PC-3 (cell line): Measurements from ENCODE around the gene TRIM68. TPM values are rescaled to one million over a fixed set of nuclear protein-coding genes. Genes with fewer than 3 reads are reported as not detected.

Experiments
- ATAC-seq: fragments of 200-7000 bp; cut with Tn5 transposase; 2 replicates; pipeline ENCODE4 v1.9.1; 2020; ENCODE audit warnings: mild to moderate bottlenecking, moderate library complexity
- BruUV-seq: library from RNA; stranded (reverse); fragments of 400-500 nt; replicated peaks from 2 replicates; lab custom pipeline; 2021; lab: Mats Ljungman, UMichigan
- CTCF ChIA-PET: fragments of 300-600 bp; sonication (Branson Sonifier 250); formaldehyde crosslinking; loops from one replicate; lab custom pipeline; 2022; ENCODE audit warnings: antibody characterized with exemption; lab: Charles Lee
- POLR2A ChIA-PET: fragments of 300-600 bp; sonication (Branson Sonifier 250); formaldehyde crosslinking; loops from one replicate; lab custom pipeline; 2022; ENCODE audit warnings: antibody characterized with exemption; ENCODE audit not compliant: unreplicated experiment; lab: Charles Lee
- DNase-seq: peaks from one replicate; pipeline ENCODE4 v3.0.0-alpha.2; 2015
- H2AFZ ChIP-seq: fragments of 300-600 bp; sonication (generic); 2 replicates; pipeline ENCODE4 v1.6.0; 2016; ENCODE audit warnings: antibody characterized with exemption, low read length
- H3F3A ChIP-seq: fragments of 300-600 bp; sonication (generic); one replicate; pipeline ENCODE4 v1.6.0; 2017; ENCODE audit warnings: antibody characterized with exemption, low read length, control low read depth, mild to moderate bottlenecking; ENCODE audit not compliant: unreplicated experiment
- H3K27ac ChIP-seq: fragments of 300-600 bp; sonication (generic); 2 replicates; pipeline ENCODE4 v1.5.1; 2016; ENCODE audit warnings: mild to moderate bottlenecking, low read length
- H3K27me3 ChIP-seq: fragments of 300-600 bp; sonication (generic); 2 replicates; pipeline ENCODE4 v1.6.1; 2016; ENCODE audit warnings: low read length, mixed read lengths
- H3K36me3 ChIP-seq: fragments of 300-600 bp; sonication (generic); 2 replicates; pipeline ENCODE4 v1.6.1; 2016; ENCODE audit warnings: low read depth, mixed run types, low read length, mixed read lengths
- H3K4me1 ChIP-seq: fragments of 300-600 bp; sonication (generic); 2 replicates; pipeline ENCODE4 v1.5.1; 2016; ENCODE audit warnings: low read length; ENCODE audit not compliant: insufficient read depth
- H3K4me2 ChIP-seq: fragments of 300-600 bp; sonication (generic); 2 replicates; pipeline ENCODE4 v1.6.0; 2016; ENCODE audit warnings: low read length
- H3K4me3 ChIP-seq: fragments of 300-600 bp; sonication (generic); 2 replicates; pipeline ENCODE4 v1.5.1; 2016; ENCODE audit warnings: mild to moderate bottlenecking, low read length, mixed read lengths
- H3K79me2 ChIP-seq: fragments of 300-600 bp; sonication (generic); 2 replicates; pipeline ENCODE4 v1.6.1; 2017; ENCODE audit warnings: low read length, mixed read lengths
- H3K9ac ChIP-seq: fragments of 300-600 bp; sonication (generic); 2 replicates; pipeline ENCODE4 v1.6.0; 2016; ENCODE audit warnings: mild to moderate bottlenecking, low read length
- H3K9me2 ChIP-seq: fragments of 300-600 bp; sonication (generic); replicated peaks from 2 replicates; pipeline ENCODE4 v1.6.1; 2016; ENCODE audit warnings: mixed run types, low read length, mixed read lengths
- H3K9me3 ChIP-seq: fragments of 300-600 bp; sonication (generic); 2 replicates; pipeline ENCODE4 v1.6.1; 2016; ENCODE audit warnings: low read length, mixed read lengths
- H4K20me1 ChIP-seq: fragments of 300-600 bp; sonication (generic); 2 replicates; pipeline ENCODE4 v1.6.1; 2016; ENCODE audit warnings: low read length, mixed read lengths
- CTCF ChIP-seq: fragments of 300-600 bp; sonication (generic); conservative IDR thresholded peaks from 2 replicates; pipeline ENCODE4 v1.5.1; 2017; ENCODE audit warnings: antibody characterized with exemption, low read depth, mild to moderate bottlenecking, low read length
- EZH2 ChIP-seq: fragments of 300-600 bp; sonication (generic); IDR thresholded peaks from one replicate; pipeline ENCODE4 v1.6.1; 2017; ENCODE audit warnings: antibody characterized with exemption, mild to moderate bottlenecking, low read length; ENCODE audit not compliant: unreplicated experiment
- EZH2phosphoT487 ChIP-seq: fragments of 300-600 bp; sonication (generic); IDR thresholded peaks from 2 replicates; pipeline ENCODE4 v1.6.1; 2018; ENCODE audit warnings: mild to moderate bottlenecking, antibody characterized with exemption, low read length, borderline replicate concordance
- intact Hi-C: fragments of 100-400 bp; cut with micrococcal nuclease; formaldehyde crosslinking; loops from 2 replicates; pipeline ENCODE4 v1.9.0; 2023
- total RNA-seq: library from RNA; depleted of rRNA; stranded (reverse); fragments of >200 nt; gene quantifications from 2 replicates; pipeline ENCODE4 v1.2.3, GENCODE V29; 2014

Gene TRIM68
- total RNA-seq, 1 experiment from 2014 or later: 6.1 TPM

- H3F3A ChIP-seq: no peaks in the 10 kb centered on the region
- no peaks in the 10 kb centered on the region for H3K9me2 ChIP-seq
- H3K4me2 ChIP-seq: peak overlapping the region; percentile 81
- no TSS peak for BruUV-seq
- H3K4me3 ChIP-seq: peak overlapping the region; percentile 75
- ChIA-PET POLR2A (no interaction called here), CTCF (no interaction called here)
- ATAC-seq (no peak), DNase-seq (peak; percentile 9)
- H3K27ac ChIP-seq: no peak overlapping the region
- H4K20me1 ChIP-seq: no peaks in the 10 kb centered on the region
- no peaks in the 10 kb centered on the region for H3K27me3 ChIP-seq
- no peak for TF ChIP-seq CTCF
- no peak for TF ChIP-seq EZH2
- no peak for TF ChIP-seq EZH2phosphoT487
- peaks cover 15% of the 10 kb centered on the region for H3K4me1 ChIP-seq
- H3K9ac ChIP-seq: no peak overlapping the region
- H3K36me3 ChIP-seq: no peaks in the 10 kb centered on the region
- H3K9me3 ChIP-seq: no peaks in the 10 kb centered on the region
- intact Hi-C loops: no loop called here
- no peak overlapping the region for H2AFZ ChIP-seq
- H3K79me2 ChIP-seq: no peaks in the 10 kb centered on the region
Measured at GRCh38 chr11:4606231-4607015, 1.6 kb downstream of the TRIM68 start.

GRCh38 chr11:4605057-4605456 is 3.0 kb downstream of the TRIM68 start:
- intact Hi-C loops: no loop called here
- no peaks in the 10 kb centered on the region for H4K20me1 ChIP-seq
- no peaks in the 10 kb centered on the region for H3K27me3 ChIP-seq
- H3K9me3 ChIP-seq: no peaks in the 10 kb centered on the region
- ATAC-seq (no peak), DNase-seq (no peak)
- TF ChIP-seq EZH2phosphoT487: no peak
- TF ChIP-seq CTCF: no peak
- TF ChIP-seq EZH2: no peak
- POLR2A ChIA-PET: no interaction called here
- peaks cover 15% of the 10 kb centered on the region for H3K4me1 ChIP-seq
- no TSS peak for BruUV-seq
- no peaks in the 10 kb centered on the region for H3K9me2 ChIP-seq
- H3K4me2 ChIP-seq: no peak overlapping the region
- no peak overlapping the region for H2AFZ ChIP-seq
- H3K4me3 ChIP-seq: no peak overlapping the region
- no peak overlapping the region for H3K27ac ChIP-seq
- H3K9ac ChIP-seq: no peak overlapping the region
- H3K36me3 ChIP-seq: no peaks in the 10 kb centered on the region
- H3K79me2 ChIP-seq: no peaks in the 10 kb centered on the region
- no peaks in the 10 kb centered on the region for H3F3A ChIP-seq
- CTCF ChIA-PET: no interaction called here

- Histone ChIP-seq H4K20me1 (no peaks in the 10 kb centered on the region), H3K4me1 (no peaks in the 10 kb centered on the region), H3K9me3 (no peaks in the 10 kb centered on the region), H3K4me2 (no peak within 1 kb of the TSS), H3K9ac (no peak within 1 kb of the TSS), H3K4me3 (no peak within 1 kb of the TSS), H3K79me2 (no peaks in the 10 kb centered on the region), H3K27ac (no peak within 1 kb of the TSS), H2AFZ (no peak within 1 kb of the TSS), H3K36me3 (no peaks in the 10 kb centered on the region), H3K27me3 (no peaks in the 10 kb centered on the region), H3F3A (no peaks in the 10 kb centered on the region), H3K9me2 (no peaks in the 10 kb centered on the region)
- intact Hi-C loops: no loop called here
- no peak for DNase-seq
- TF ChIP-seq EZH2 (no peak), CTCF (no peak), EZH2phosphoT487 (no peak)
- POLR2A ChIA-PET: no interaction called here
- CTCF ChIA-PET: no interaction called here
- no peak for ATAC-seq
- BruUV-seq: no TSS peak
Measured at GRCh38 chr11:4593739-4594138, 14.3 kb downstream of the TRIM68 start, which contains the start of gene OR52I1. OR52I1 (plus strand) TSS chr11:4594039; CDS start chr11:4594039, 0 bp downstream.
